GM21360 (cell line): Measurements from ENCODE around the gene ERC2.
"Not testable (repeated sequence)": the region's sequence is repeated elsewhere in the genome, so short reads cannot be mapped to it uniquely, and the experiment has no call there.

Experiments
- ATAC-seq: cut with Tn5 transposase; IDR thresholded peaks from one replicate; pipeline ENCODE4 v1.9.1; 2021; ENCODE audit warnings: mild to moderate bottlenecking, moderate library complexity; ENCODE audit not compliant: unreplicated experiment

The ERC2 gene

GRCh38 chr3:55518451-55518850 is 949.8 kb downstream of the ERC2 start:
- no peak for ATAC-seq

- ATAC-seq: no peak
Measured at GRCh38 chr3:55516392-55517030, 951.8 kb downstream of the ERC2 start.

- ATAC-seq: no peak
Measured at GRCh38 chr3:55515550-55516246, 952.6 kb downstream of the ERC2 start.

GRCh38 chr3:55514962-55515361 is 953.3 kb downstream of the ERC2 start:
- ATAC-seq: no peak

GRCh38 chr3:55512571-55513343 is 955.5 kb downstream of the ERC2 start:
- no peak for ATAC-seq

- ATAC-seq: no peak
Measured at GRCh38 chr3:55511895-55512570, 956.2 kb downstream of the ERC2 start.

GRCh38 chr3:55508335-55508734 is 959.9 kb downstream of the ERC2 start:
- ATAC-seq: no peak

GRCh38 chr3:55507808-55508207 is 960.5 kb downstream of the ERC2 start:
- no peak for ATAC-seq

- ATAC-seq: no peak
Measured at GRCh38 chr3:55505776-55506175, 962.5 kb downstream of the ERC2 start.

- not testable (repeated sequence) for ATAC-seq
Measured at GRCh38 chr3:55505102-55505501, 963.2 kb downstream of the ERC2 start.

GRCh38 chr3:55501905-55502304 is 966.4 kb downstream of the ERC2 start:
- ATAC-seq: no peak

- no peak for ATAC-seq
Measured at GRCh38 chr3:55500555-55501330, 967.5 kb downstream of the ERC2 start.

GRCh38 chr3:55498520-55498919 is 969.7 kb downstream of the ERC2 start:
- no peak for ATAC-seq

- ATAC-seq: no peak
Measured at GRCh38 chr3:55497250-55497649, 971.0 kb downstream of the ERC2 start.

- no peak for ATAC-seq
Measured at GRCh38 chr3:55494976-55495375, 973.3 kb downstream of the ERC2 start.

- ATAC-seq: no peak
Measured at GRCh38 chr3:55492976-55493375, 975.3 kb downstream of the ERC2 start.

- ATAC-seq: no peak
Measured at GRCh38 chr3:55491296-55491816, 976.9 kb downstream of the ERC2 start.

GRCh38 chr3:55490276-55490913 is 977.9 kb downstream of the ERC2 start:
- no peak for ATAC-seq

GRCh38 chr3:55489798-55490132 is 978.5 kb downstream of the ERC2 start:
- no peak for ATAC-seq
